NT2/D1 (cell line): ENCODE results near the gene KLC1.

Experiments
- SUZ12 ChIP-seq: IDR thresholded peaks from 2 replicates; pipeline ENCODE4 v1.6.1; 2011; ENCODE audit not compliant: insufficient read length, insufficient read depth; ENCODE audit errors: extremely low read depth
- YY1 ChIP-seq: IDR thresholded peaks from 2 replicates; pipeline ENCODE4 v1.6.1; 2011; ENCODE audit not compliant: insufficient read length, insufficient read depth
- ZNF274 ChIP-seq: IDR thresholded peaks from 2 replicates; pipeline ENCODE4 v1.6.1; 2011; ENCODE audit warnings: mild to moderate bottlenecking, low read depth, low read length

DNA sequence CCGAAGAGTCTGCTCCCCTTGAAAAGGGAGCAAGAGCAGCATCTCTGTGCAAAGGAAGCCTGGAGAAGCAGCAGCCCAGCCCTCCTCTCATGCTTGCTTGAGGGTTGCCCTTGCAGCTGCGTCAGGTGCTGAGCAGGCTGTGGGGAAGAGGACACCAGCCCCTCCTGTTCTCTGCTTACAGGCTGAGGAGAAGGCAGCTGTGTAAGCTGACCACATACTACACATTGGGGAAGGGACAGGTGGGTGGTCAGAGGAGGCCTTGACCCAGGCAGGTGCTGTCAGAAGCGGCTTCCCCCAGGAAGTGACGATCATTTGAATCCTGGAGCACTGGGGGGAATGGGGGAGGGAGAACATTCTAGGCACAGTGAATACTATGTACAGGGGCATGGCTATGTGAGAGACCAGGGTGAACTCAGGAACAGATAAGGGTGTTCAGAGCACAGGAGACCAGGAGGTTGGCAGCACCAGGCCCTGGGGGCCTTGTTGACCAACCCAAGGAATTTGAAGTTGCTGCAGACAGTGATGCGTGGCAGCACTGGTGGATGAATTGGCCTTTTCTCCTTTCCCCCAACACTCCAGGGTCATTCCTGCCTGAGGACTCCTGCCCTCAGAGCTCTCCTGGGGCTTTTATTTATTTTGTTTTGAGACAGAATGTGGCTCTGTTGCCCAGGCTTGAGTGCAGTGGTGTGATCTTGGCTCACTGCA is 2.7 kb upstream of the KLC1 start:
- TF ChIP-seq YY1 = no peak
- TF ChIP-seq ZNF274 = no peak
- TF ChIP-seq SUZ12 = no peak
